HepG2 (cell line): ENCODE data around the gene GTF3A. TPM values are rescaled to one million over a fixed set of nuclear protein-coding genes. Genes with fewer than 3 reads are reported as not detected.
A peak's percentile ranks its signal among the peaks of the same experiment; 100 is the strongest.

Source experiments
- HNF1B ChIP-seq: sonication (generic); formaldehyde crosslinking; IDR thresholded peaks from 2 replicates; pipeline ENCODE4 v1.5.1; 2020; ENCODE audit warnings: mild to moderate bottlenecking, moderate library complexity, missing genetic modification reagents
- IRF2 ChIP-seq: IDR thresholded peaks from 2 replicates; pipeline ENCODE4 v1.6.1; 2018; ENCODE audit warnings: missing genetic modification reagents, missing compliant biosample characterization
- KIAA2018 ChIP-seq: sonication (generic); formaldehyde crosslinking; IDR thresholded peaks from 2 replicates; pipeline ENCODE4 v1.5.0; 2020; ENCODE audit warnings: mild to moderate bottlenecking, missing genetic modification reagents, borderline replicate concordance
- MTA3 ChIP-seq: sonication (generic); formaldehyde crosslinking; IDR thresholded peaks from 2 replicates; pipeline ENCODE4 v1.4.0; 2020; ENCODE audit warnings: missing genetic modification reagents
- RFXANK ChIP-seq: IDR thresholded peaks from 2 replicates; pipeline ENCODE4 v1.6.1; 2016
- ZBTB38 ChIP-seq: sonication (generic); formaldehyde crosslinking; IDR thresholded peaks from 2 replicates; pipeline ENCODE4 v1.5.1; 2020; ENCODE audit warnings: mild to moderate bottlenecking, missing genetic modification reagents
- ZNF639 ChIP-seq: conservative IDR thresholded peaks from 2 replicates; pipeline ENCODE4 v1.6.1; 2018; ENCODE audit warnings: missing genetic modification reagents
- polyA plus RNA-seq, 8 experiments: library from polyadenylated mRNA; depleted of rRNA in 3 of 8; stranded (reverse) in 7 of 8; unstranded in 1 of 8; fragments of >200 nt; fragmentation: Illumina TruSeq in 4 of 8; extraction: Trizol in 4 of 8; gene quantifications; 2 replicates each; pipeline versions ENCODE4 v1.2.1 to v1.2.3, GENCODE V29; 2011 to 2016; ENCODE audit warnings: low read depth in 4 of 8, missing spikeins in 1 of 8, mixed read lengths in 1 of 8; ENCODE audit not compliant: insufficient read depth in 1 of 8
- total RNA-seq, 5 experiments: library from RNA; depleted of rRNA; stranded (reverse); fragments of >200 nt; fragmentation: Illumina TruSeq; extraction: Trizol; gene quantifications; 2 replicates each; pipeline ENCODE4 v1.2.3, GENCODE V29; 2016; ENCODE audit warnings: low read depth in 1 of 5

The GTF3A gene
- total and polyA plus RNA-seq, 2 of the 13 experiments (the other 11 are each of a cell fraction or from before 2014, with no cell fraction given), result 42.1 to 176 TPM

GRCh38 chr13:27403727-27404385 is 20.6 kb upstream of the GTF3A start (continued):
- TF ChIP-seq KIAA2018 (CRISPR knock-in tag), result no peak
- TF ChIP-seq ZNF639 (CRISPR knock-in tag), result no peak
- no peak for TF ChIP-seq RFXANK (CRISPR knock-in tag)
- 0 out of 2 replicates have a peak, but pooled peaks have one; percentile 50 for TF ChIP-seq ZBTB38 (CRISPR knock-in tag)
- TF ChIP-seq MTA3, result no peak
- peak; percentile 11; the same call in 1 of the 2 replicates for TF ChIP-seq IRF2
- TF ChIP-seq HNF1B, result peak; percentile 62; the same call in 1 of the 2 replicates
